Measurements from ENCODE around the gene LEF1. TPM values are rescaled to one million over a fixed set of nuclear protein-coding genes. Genes with fewer than 3 reads are reported as not detected.

Gene LEF1
- total RNA-seq, 1 donor: 0.63 TPM

DNA sequence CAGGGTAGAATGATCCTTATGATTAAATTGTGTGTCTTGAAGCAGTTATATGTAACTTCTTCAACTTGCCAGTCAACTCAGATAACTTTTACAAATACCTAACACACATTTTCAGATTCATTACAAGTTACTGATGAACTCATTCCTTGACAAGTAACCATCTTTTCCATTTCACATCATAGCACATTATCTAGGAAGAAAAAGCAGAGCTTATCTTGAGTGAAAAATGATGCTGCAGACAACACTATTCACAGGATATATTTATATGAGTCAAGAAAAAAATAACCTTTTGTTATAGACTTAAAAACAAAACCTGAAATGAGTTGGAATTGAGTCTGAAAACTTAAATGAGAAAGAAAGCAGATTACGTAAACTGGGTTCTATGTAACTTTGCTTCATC lies 68.9 kb downstream of the LEF1 start:
- no peak for DNase-seq (ENCODE audit: low read depth)
- TF ChIP-seq, protein P1, sequence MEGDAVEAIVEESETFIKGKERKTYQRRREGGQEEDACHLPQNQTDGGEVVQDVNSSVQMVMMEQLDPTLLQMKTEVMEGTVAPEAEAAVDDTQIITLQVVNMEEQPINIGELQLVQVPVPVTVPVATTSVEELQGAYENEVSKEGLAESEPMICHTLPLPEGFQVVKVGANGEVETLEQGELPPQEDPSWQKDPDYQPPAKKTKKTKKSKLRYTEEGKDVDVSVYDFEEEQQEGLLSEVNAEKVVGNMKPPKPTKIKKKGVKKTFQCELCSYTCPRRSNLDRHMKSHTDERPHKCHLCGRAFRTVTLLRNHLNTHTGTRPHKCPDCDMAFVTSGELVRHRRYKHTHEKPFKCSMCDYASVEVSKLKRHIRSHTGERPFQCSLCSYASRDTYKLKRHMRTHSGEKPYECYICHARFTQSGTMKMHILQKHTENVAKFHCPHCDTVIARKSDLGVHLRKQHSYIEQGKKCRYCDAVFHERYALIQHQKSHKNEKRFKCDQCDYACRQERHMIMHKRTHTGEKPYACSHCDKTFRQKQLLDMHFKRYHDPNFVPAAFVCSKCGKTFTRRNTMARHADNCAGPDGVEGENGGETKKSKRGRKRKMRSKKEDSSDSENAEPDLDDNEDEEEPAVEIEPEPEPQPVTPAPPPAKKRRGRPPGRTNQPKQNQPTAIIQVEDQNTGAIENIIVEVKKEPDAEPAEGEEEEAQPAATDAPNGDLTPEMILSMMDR (IDR thresholded peaks at IDR 0.05; ENCODE audit: insufficient read depth, low read length): no peak
- no peak overlapping the region for H3K4me3 ChIP-seq (ENCODE audit: low read depth, low read length)

DNA sequence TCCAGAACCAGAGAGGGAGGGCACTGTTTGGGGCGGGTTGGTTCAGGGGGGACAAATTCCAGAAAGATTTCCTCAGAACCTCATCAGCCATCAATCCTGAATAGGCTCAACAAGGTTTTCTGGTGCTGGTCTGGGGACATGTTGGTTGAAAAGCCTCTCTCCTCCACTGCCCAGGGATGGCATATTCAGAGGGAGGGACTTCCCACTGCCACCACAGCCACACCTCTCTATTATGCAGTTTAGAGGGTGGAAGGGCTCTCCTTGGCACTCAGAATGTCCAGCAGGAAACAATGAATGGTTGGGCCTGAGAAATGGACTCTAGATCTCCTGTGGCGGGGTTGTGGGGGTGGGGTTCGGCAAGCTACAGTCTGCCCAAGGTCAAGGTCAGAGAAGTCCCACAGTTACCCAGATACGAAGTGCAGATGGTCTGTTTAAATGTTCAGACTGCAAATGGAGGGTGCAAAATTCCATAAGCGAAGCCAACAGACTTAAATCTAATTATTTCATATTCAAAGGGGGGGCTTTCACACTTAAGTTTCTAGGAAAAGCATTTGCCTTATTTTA lies 70.7 kb downstream of the LEF1 start:
- TF ChIP-seq, protein P1 (IDR thresholded peaks at IDR 0.05; ENCODE audit: insufficient read depth, low read length): no peak
- H3K4me3 ChIP-seq (ENCODE audit: low read depth, low read length): no peak overlapping the region
- DNase-seq (ENCODE audit: low read depth): no peak

DNA sequence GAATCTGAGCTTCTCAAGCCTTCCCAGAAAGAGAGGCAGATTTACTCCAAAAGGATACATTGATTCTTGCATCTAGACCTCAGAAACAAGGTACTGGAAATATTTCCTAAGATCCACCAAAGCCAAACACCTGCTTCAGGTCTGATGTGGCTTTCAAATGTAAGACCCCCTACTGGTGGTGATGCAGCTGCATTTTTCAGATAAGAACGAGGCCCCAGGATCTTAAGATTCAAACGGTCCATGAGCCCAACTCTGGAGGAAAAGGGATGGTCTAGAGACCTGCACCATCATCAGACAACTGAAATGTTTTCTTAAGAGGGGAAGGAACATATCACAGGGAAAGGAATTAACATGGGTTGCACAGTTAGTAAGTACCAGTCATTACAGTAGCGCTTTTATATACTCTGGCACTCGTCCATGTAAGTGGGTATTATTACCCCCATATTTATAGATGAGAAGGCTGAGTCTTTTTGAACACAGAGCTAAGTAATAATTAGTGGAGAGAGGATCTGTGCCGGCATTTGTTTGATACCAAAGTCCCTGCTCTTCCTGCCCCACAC lies 73.7 kb downstream of the LEF1 start:
- TF ChIP-seq, protein P1 (IDR thresholded peaks at IDR 0.05; ENCODE audit: insufficient read depth, low read length): no peak
- H3K4me3 ChIP-seq (ENCODE audit: low read depth, low read length): no peak overlapping the region
- no peak for DNase-seq (ENCODE audit: low read depth)

DNA sequence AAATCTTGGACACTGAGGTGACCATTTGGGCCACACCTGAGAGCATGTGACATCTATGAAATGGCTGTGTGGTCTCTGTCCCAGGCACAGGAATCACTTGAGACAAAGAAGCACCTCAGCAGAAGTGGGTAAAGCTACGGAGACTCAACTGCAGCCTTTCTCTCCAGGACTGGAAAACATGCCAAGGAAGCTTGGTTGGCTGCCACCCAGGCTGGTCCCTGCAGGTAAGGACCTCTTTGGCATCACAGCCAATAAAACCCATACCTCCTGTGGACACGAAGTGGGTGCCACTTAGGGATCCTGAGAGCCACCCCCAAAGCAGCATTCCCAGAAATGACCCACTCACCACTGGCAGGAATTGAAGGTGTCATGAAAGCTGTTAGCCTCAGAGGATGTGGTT lies 74.6 kb downstream of the LEF1 start:
- no peak for DNase-seq (ENCODE audit: low read depth)
- H3K4me3 ChIP-seq (ENCODE audit: low read depth, low read length): no peak overlapping the region
- TF ChIP-seq, protein P1 (IDR thresholded peaks at IDR 0.05; ENCODE audit: insufficient read depth, low read length): no peak

DNA sequence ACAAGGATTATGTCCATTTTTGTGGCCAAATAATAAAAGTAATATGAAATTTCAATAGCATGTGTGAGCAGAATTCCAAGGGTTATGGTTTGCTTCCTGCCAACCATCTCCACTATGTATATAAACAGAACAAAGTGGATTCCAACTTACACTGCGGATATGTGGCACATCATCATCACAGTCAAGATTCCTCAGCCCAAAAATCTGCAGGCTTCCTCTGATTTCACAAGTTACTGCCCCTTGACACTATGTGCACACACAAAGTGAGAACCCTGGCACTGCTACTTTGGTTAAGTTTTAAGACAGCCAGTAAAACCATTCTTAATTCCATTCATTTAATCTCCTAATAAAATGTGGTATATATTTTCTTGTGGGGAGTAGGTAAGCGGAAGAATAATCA lies 76.4 kb downstream of the LEF1 start:
- DNase-seq (ENCODE audit: low read depth): no peak
- TF ChIP-seq, protein P1 (IDR thresholded peaks at IDR 0.05; ENCODE audit: insufficient read depth, low read length): no peak
- H3K4me3 ChIP-seq (ENCODE audit: low read depth, low read length): no peak overlapping the region

DNA sequence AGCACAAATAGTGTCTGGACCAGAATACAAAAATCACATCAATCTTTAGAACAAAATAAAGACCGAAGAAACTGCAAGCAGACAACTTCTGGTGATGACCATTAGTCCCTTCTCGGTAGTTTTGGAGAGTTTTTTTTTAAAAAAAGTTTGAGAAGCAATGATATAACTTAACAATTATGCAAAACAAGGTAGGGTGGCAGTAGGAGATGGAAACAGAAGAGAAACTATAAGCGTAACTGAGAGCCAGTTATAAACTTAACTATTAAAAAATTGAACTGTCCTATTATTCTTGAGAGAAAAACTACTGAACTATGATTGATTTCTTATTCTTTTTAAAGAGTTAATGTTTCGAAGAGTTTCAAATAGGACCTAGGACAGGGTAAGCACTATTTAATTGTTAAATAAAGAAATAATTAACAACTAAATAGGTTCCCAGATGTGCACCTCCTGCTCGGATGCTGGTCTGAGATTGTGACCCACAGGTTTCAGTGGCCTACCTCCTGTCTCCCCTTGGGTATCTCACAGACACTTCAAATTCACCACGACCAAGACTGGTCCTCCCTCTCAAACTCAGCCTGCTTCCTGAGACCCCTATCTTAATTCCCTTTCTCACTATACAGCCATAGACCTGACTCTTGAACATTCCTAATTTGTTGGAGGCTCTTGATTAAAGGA lies 81.3 kb downstream of the LEF1 start:
- no peak overlapping the region for H3K4me3 ChIP-seq (ENCODE audit: low read depth, low read length)
- TF ChIP-seq, protein P1 (IDR thresholded peaks at IDR 0.05; ENCODE audit: insufficient read depth, low read length): no peak
- no peak for DNase-seq (ENCODE audit: low read depth)
